ENCODE data around the gene MOBP. TPM values are rescaled to one million over a fixed set of nuclear protein-coding genes. Genes with fewer than 3 reads are reported as not detected.

The MOBP gene
- total and polyA plus RNA-seq, 2 of the 4 experiments (the other 2 are of a cell fraction) = not detected

DNA sequence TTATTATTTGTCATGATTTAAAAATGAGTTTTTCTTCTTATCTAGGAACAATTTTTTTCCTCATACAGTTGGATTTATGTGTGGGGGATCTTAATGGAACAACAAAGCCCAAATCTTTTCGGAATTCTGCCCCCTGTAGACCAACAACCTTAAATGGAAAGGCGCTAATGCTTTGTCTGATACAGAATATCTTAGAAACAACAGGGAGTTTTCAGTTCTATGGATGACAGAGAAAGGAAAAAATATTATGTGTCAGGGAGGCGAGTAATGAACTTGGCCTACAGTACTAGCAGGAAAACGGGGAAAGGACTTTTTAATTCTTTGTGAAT is 592 bp downstream of the MOBP start:
- Histone ChIP-seq H2AK9ac (replicated peaks; ENCODE audit: low read depth, low read length, poor library complexity) (no peak overlapping the region), H2AFZ (replicated peaks; ENCODE audit: low read length, poor library complexity) (no peak overlapping the region), H3K4me1 (ENCODE audit: control insufficient read depth, insufficient read depth, low read length) (no peaks in the 10 kb centered on the region), H3K9me3 (ENCODE audit: control insufficient read depth, insufficient read depth, low read length) (no peaks in the 10 kb centered on the region), H2AK5ac (ENCODE audit: low read depth, low read length) (no peak overlapping the region), H3K4me2 (ENCODE audit: low read depth, low read length) (no peak overlapping the region), H3K27ac (ENCODE audit: insufficient read depth, low read length) (no peak overlapping the region), H2BK20ac (ENCODE audit: low read depth, low read length) (no peak overlapping the region), H3K36me3 (ENCODE audit: control insufficient read depth, insufficient read depth, low read length) (no peaks in the 10 kb centered on the region), H3K18ac (ENCODE audit: low read depth, low read length) (no peak overlapping the region), H4K5ac (ENCODE audit: low read depth, low read length) (no peak overlapping the region), H2BK15ac (ENCODE audit: low read depth, low read length) (no peak overlapping the region), H3K4ac (ENCODE audit: low read depth, low read length) (no peak overlapping the region), H3K4me3 (ENCODE audit: insufficient read depth, low read depth, low read length) (no peak overlapping the region), H4K8ac (ENCODE audit: low read depth in 2 of 2, low read length in 2 of 2) (no peak overlapping the region), H2BK5ac (ENCODE audit: low read depth, low read length, poor library complexity, severe bottlenecking) (no peak overlapping the region), H3K27me3 (ENCODE audit: control insufficient read depth, insufficient read depth, low read length) (no peaks in the 10 kb centered on the region), H3K9ac (ENCODE audit: low read depth, low read length) (no peak overlapping the region), H4K91ac (ENCODE audit: insufficient read depth, low read depth, low read length) (no peak overlapping the region), H3K56ac (ENCODE audit: extremely low read depth, insufficient read depth, low read length) (no peak overlapping the region), H4K20me1 (ENCODE audit: insufficient read depth, low read length) (no peaks in the 10 kb centered on the region), H2BK120ac (ENCODE audit: low read depth, low read length) (no peak overlapping the region), H3K79me1 (ENCODE audit: low read depth in 1 of 2, low read length in 2 of 2) (no peaks in the 10 kb centered on the region), H3K23ac (ENCODE audit: low read depth, low read length) (no peak overlapping the region), H3K9me1 (ENCODE audit: insufficient read depth, low read length) (no peaks in the 10 kb centered on the region), H3K14ac (replicated peaks; ENCODE audit: low read depth, low read length) (no peak overlapping the region)
- ATAC-seq (ENCODE audit: low read depth) (no peak), DNase-seq (no peak)
- dilution Hi-C loops (cut with HindIII; ENCODE audit: low sequenced_read_pairs, unreplicated experiment) = no loop called here
- TF ChIP-seq BHLHE40 (IDR thresholded peaks at IDR 0.05; ENCODE audit: low read depth, low read length) (no peak), POLR2A (IDR thresholded peaks at IDR 0.05; ENCODE audit: low read depth, low read length) (no peak), RFX5 (IDR thresholded peaks at IDR 0.05; ENCODE audit: low read depth, low read length) (no peak), RAD21 (IDR thresholded peaks at IDR 0.05; ENCODE audit: low read length) (no peak), FOS (IDR thresholded peaks at IDR 0.05; ENCODE audit: low read depth, low read length) (no peak), MXI1 (IDR thresholded peaks at IDR 0.05; ENCODE audit: borderline replicate concordance, low read depth, low read length) (no peak), NFE2L2 (IDR thresholded peaks at IDR 0.05; ENCODE audit: low read depth, low read length) (no peak), MAZ (IDR thresholded peaks at IDR 0.05; ENCODE audit: borderline replicate concordance, low read depth, low read length) (no peak)
- TF ChIP-seq, protein P1, sequence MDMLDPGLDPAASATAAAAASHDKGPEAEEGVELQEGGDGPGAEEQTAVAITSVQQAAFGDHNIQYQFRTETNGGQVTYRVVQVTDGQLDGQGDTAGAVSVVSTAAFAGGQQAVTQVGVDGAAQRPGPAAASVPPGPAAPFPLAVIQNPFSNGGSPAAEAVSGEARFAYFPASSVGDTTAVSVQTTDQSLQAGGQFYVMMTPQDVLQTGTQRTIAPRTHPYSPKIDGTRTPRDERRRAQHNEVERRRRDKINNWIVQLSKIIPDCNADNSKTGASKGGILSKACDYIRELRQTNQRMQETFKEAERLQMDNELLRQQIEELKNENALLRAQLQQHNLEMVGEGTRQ (IDR thresholded peaks at IDR 0.05; ENCODE audit: low read depth, low read length) = no peak
- intact Hi-C loops (cut with micrococcal nuclease) = no loop called here
- in situ Hi-C loops (cut with MboI; ENCODE audit: low sequenced_read_pairs) = no loop called here
- 21% methylated on average over 2 of the region's 4 CpGs; no CpG with 5 or more reads in 1 of the 2 experiments for WGBS, 2 experiments (ENCODE audit: extremely low coverage in 2 of 2, insufficient read length in 1 of 2)
- POLR2A ChIA-PET (ENCODE audit: unreplicated experiment) = no interaction called here
- CTCF ChIA-PET = no interaction called here
- no TSS peak for BruUV-seq (replicated peaks)
